Activated CD4-positive, alpha-beta T cell treated with anti-CD3 and anti-CD28 coated beads, Interleukin-2, Interleukin-6, amounts not matched to agents 100 ng/mL and 50 ng/mL, durations not matched to agents 16 hours and 8 hours (primary cell): ENCODE results near the gene LRP8.
A peak's percentile ranks its signal among the peaks of the same experiment; 100 is the strongest.
"Not testable (repeated sequence)": the region's sequence is repeated elsewhere in the genome, so short reads cannot be mapped to it uniquely, and the experiment has no call there.

Experiments
- DNase-seq: peaks from one replicate; pipeline ENCODE4 v3.0.0-alpha.2; 2020

The LRP8 gene

GRCh38 chr1:53206083-53206685, 121.7 kb downstream of the LRP8 start:
- DNase-seq = not testable (repeated sequence)

- DNase-seq = not testable (repeated sequence)
Observed at GRCh38 chr1:53205496-53205895, 122.4 kb downstream of the LRP8 start.

DNA sequence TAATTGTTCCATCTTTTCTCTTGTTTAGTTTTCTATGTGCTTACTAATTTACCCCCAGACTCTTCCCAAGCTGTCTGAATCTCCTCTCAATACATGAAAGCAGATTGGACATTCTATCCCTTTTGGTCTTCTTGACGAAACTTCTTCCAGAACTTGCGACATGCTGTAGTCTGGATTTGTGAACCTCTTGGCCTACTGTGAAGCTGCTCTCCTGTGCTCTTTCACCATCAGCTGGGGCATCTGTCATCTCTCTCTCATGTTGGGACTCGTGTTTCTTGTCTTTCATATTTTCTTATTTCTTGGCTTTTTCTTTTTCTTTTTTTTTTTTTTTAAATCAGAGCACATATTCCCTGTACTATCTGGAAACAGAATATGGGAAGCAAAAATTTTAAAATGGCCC, 124.4 kb downstream of the LRP8 start:
- DNase-seq = no peak

- DNase-seq = no peak
Observed at GRCh38 chr1:53198241-53198651, 129.6 kb downstream of the LRP8 start.

DNA sequence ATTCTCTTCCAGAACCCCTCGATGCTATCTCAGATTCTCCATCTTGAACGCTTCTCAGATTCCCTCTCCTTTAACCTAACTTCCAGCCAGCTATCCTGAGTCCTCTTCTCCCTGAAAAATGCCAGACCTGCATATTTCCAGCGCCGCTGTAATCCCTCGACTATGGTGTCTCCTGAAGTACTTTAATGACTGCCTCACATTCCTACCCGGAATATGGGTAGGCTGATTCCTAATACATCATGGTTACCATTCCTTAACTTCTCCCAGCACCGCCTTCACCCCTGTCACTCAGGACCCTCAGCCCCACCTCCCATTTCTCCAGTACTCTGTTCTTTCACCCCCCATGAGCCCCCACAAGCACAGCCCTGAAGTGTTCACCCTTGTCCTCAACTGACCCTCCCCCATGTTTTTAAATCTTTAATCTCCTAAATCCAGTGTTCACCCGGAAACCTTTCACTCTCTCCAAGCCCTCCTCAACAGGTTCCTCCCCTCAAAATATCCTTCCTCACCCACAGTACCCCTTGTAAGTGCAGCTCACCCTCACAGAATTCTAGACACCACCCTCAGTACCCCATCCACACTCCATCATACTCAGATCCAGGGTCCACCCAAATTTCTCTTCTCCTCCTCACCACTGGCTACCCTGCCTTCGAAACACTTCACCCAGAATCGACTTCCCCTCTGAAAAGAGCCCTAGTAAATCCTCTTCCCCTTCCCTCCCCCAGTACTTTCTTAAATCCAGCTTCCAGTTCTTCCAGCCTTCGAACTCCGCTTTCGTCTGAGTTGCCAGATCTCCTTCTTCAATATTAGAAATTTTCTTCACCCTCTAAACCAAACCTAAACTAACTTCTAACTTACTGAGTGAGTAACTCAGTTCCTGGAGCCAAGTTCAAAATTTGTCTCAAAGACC, 130.3 kb downstream of the LRP8 start:
- no peak for DNase-seq

- peak; percentile 96 for DNase-seq
Observed at GRCh38 chr1:53196485-53197290, 131.2 kb downstream of the LRP8 start, which contains the start of gene CPT2. CPT2 (plus strand) TSS chr1:53196824; CDS start chr1:53196944, 120 bp downstream.

DNA sequence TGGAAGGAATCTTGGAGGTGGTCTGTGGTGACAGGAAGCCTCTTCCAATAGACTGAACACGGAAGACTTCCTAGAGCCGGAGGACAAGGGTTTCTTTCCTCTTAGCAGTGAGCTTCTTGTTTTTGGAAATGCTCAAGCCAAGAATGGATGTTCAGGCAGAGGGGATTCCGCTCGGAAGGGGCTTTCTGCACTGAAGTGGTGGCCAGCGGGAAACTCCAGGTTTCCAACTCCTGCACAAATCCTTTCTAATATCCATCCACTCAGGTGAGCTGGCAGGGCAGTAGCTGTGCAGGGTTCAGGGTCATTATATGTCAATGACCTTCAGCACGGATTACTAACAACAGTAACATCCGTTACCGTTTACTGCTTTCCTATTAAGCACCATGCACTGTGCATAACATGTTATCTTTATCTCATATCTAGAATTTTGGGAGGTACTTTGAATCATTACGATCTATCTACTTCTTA, 131.8 kb downstream of the LRP8 start:
- DNase-seq = no peak

GRCh38 chr1:53195246-53196016, 132.4 kb downstream of the LRP8 start:
- no peak for DNase-seq
